Colonic mucosa (tissue), 4 donors: Measurements from ENCODE around the gene AMPD1. TPM values are rescaled to one million over a fixed set of nuclear protein-coding genes. Genes with fewer than 3 reads are reported as not detected.

Experiments
- DNase-seq: peaks from one replicate; pipeline ENCODE4 v3.0.0-alpha.2; 2020
- H3K27ac ChIP-seq: fragments of 200-600 bp; one replicate; pipeline ENCODE4 v1.8.0; 2021
- H3K27me3 ChIP-seq: fragments of 200-600 bp; one replicate; pipeline ENCODE4 v1.8.0; 2021
- H3K36me3 ChIP-seq: fragments of 200-600 bp; one replicate; pipeline ENCODE4 v1.8.0; 2021
- H3K4me1 ChIP-seq: fragments of 200-600 bp; one replicate; pipeline ENCODE4 v1.8.0; 2021; ENCODE audit warnings: mild to moderate bottlenecking
- H3K4me3 ChIP-seq: fragments of 200-600 bp; one replicate; pipeline ENCODE4 v1.8.0; 2021
- H3K9ac ChIP-seq, 2 donors: one replicate each; pipeline ENCODE4 v1.7.0; 2013; ENCODE audit warnings: control low read depth in 2 of 2, low read depth in 2 of 2, low read length in 2 of 2
- H3K9me3 ChIP-seq: fragments of 200-600 bp; one replicate; pipeline ENCODE4 v1.8.0; 2021
- intact Hi-C: fragments of 100-400 bp; cut with DNase I; formaldehyde crosslinking; loops from one replicate; pipeline ENCODE4 v1.14.1; 2022
- total RNA-seq, 2 donors: library from RNA; stranded (reverse); fragmentation: NEBNext Ultra II Directional in 1 of 2; extraction: Animal tissue kit (Norgen Biotek cat#: 25700) in 1 of 2; gene quantifications; one replicate each; pipeline ENCODE4 v1.2.1, GENCODE V29; 2021
- TF ChIP-seq, protein P1 (sequence below): fragments of 200-600 bp; IDR thresholded peaks from one replicate; pipeline ENCODE4 v1.8.0; 2022; ENCODE audit warnings: antibody characterized with exemption, mild to moderate bottlenecking
- donor health status: healthy.
- donor health status: DM: no; HTN: no; CAD: no.
- donor health status: DM: no; HTN: no; CAD: no.

The AMPD1 gene
- total RNA-seq, 2 donors from 2014 or later: 0.50 to 1.4 TPM

GRCh38 chr1:114710360-114710759 is 15.0 kb upstream of the AMPD1 start:
- no peak overlapping the region for H3K27ac ChIP-seq
- peaks cover 9% of the 10 kb centered on the region for H3K4me1 ChIP-seq
- H3K9me3 ChIP-seq: no peaks in the 10 kb centered on the region
- DNase-seq: no peak
- peaks cover 16% of the 10 kb centered on the region for H3K36me3 ChIP-seq
- H3K9ac ChIP-seq: no peak overlapping the region
- intact Hi-C loops: no loop called here
- H3K4me3 ChIP-seq: no peak overlapping the region
- no peaks in the 10 kb centered on the region for H3K27me3 ChIP-seq
- TF ChIP-seq, protein P1, sequence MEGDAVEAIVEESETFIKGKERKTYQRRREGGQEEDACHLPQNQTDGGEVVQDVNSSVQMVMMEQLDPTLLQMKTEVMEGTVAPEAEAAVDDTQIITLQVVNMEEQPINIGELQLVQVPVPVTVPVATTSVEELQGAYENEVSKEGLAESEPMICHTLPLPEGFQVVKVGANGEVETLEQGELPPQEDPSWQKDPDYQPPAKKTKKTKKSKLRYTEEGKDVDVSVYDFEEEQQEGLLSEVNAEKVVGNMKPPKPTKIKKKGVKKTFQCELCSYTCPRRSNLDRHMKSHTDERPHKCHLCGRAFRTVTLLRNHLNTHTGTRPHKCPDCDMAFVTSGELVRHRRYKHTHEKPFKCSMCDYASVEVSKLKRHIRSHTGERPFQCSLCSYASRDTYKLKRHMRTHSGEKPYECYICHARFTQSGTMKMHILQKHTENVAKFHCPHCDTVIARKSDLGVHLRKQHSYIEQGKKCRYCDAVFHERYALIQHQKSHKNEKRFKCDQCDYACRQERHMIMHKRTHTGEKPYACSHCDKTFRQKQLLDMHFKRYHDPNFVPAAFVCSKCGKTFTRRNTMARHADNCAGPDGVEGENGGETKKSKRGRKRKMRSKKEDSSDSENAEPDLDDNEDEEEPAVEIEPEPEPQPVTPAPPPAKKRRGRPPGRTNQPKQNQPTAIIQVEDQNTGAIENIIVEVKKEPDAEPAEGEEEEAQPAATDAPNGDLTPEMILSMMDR: no peak

DNA sequence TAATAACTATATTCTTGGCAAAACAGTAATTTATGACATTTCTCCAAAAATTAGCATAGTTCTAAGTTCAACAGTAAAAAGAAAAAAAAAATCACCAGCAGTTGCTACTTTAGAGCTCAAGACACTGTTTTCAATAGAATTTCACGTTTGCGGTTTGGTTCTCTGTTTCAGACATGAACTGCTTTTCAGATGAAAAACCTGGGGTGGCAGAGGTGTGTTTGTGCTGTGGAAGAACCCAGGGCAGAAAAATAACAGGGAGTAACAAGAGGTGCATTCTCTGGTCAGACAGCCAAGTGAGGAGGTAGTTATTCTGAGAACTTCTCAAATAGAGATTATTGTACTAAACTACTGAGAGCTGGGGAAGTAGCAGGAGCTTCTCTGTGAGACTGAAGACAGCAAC is 12.3 kb upstream of the AMPD1 start:
- Histone ChIP-seq H3K27me3 (no peaks in the 10 kb centered on the region), H3K4me3 (no peak overlapping the region), H3K9me3 (no peaks in the 10 kb centered on the region), H3K36me3 (peaks cover 16% of the 10 kb centered on the region), H3K4me1 (peaks cover 2% of the 10 kb centered on the region), H3K27ac (no peak overlapping the region), H3K9ac (no peak overlapping the region)
- intact Hi-C loops: no loop called here
- no peak for DNase-seq
- TF ChIP-seq, protein P1: no peak

GRCh38 chr1:114703242-114703641 is 7.9 kb upstream of the AMPD1 start:
- Histone ChIP-seq H3K4me1 (no peaks in the 10 kb centered on the region), H3K27me3 (no peaks in the 10 kb centered on the region), H3K27ac (no peak overlapping the region), H3K4me3 (no peak overlapping the region), H3K9me3 (no peaks in the 10 kb centered on the region), H3K9ac (no peak overlapping the region), H3K36me3 (peaks cover 6% of the 10 kb centered on the region)
- TF ChIP-seq, protein P1: no peak
- intact Hi-C loops: no loop called here
- DNase-seq: no peak

DNA sequence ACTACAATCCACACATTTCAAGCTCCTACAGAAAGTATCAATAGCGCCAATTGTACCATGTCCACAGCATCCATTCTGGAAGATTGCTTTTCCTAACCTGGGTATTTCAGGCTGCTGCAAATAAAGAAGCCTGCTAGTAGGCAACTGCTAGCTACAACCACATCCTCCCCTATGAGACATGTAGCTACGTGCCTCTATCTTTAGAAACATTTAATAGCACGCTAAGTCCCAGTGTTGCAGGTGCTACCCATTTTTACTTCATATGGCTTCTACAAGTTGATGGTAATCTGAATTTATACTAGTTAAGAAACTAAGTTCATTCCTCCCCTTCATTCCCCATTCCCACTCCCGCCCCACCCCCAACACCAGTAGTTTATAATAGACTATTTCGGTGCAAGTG is 7.4 kb upstream of the AMPD1 start:
- H3K9me3 ChIP-seq: no peaks in the 10 kb centered on the region
- H3K4me3 ChIP-seq: no peak overlapping the region
- H3K9ac ChIP-seq: no peak overlapping the region
- H3K36me3 ChIP-seq: peaks cover 6% of the 10 kb centered on the region
- intact Hi-C loops: no loop called here
- H3K27me3 ChIP-seq: no peaks in the 10 kb centered on the region
- no peak for DNase-seq
- no peaks in the 10 kb centered on the region for H3K4me1 ChIP-seq
- TF ChIP-seq, protein P1: no peak
- H3K27ac ChIP-seq: no peak overlapping the region

- DNase-seq: no peak
- H3K9me3 ChIP-seq: no peaks in the 10 kb centered on the region
- H3K4me1 ChIP-seq: no peaks in the 10 kb centered on the region
- no peaks in the 10 kb centered on the region for H3K27me3 ChIP-seq
- intact Hi-C loops: no loop called here
- no peak overlapping the region for H3K4me3 ChIP-seq
- no peak overlapping the region for H3K27ac ChIP-seq
- no peak overlapping the region for H3K9ac ChIP-seq
- peaks cover 6% of the 10 kb centered on the region for H3K36me3 ChIP-seq
- TF ChIP-seq, protein P1: no peak
Measured at GRCh38 chr1:114701931-114702330, 6.6 kb upstream of the AMPD1 start.
